Stimulated activated CD4-positive, alpha-beta T cell treated with anti-CD3 and anti-CD28 coated beads, TNF-alpha, amount 100 ng/mL, for 24 hours (primary cell): ENCODE data around the gene PPP1R1B.

Source experiments
- DNase-seq, 3 experiments: peaks; one replicate each; pipeline ENCODE4 v3.0.0-alpha.2; 2020; ENCODE audit warnings: low read depth in 3 of 3

PPP1R1B gene

GRCh38 chr17:39632153-39632941, 5.6 kb downstream of the PPP1R1B start:
- DNase-seq, result no peak

- DNase-seq, result no peak
Measured at GRCh38 chr17:39633570-39634183, 6.9 kb downstream of the PPP1R1B start.

- no peak for DNase-seq
Measured at GRCh38 chr17:39634384-39634871, 7.7 kb downstream of the PPP1R1B start.

GRCh38 chr17:39635614-39636176, 8.9 kb downstream of the PPP1R1B start:
- DNase-seq, result no peak

GRCh38 chr17:39636587-39636926, 9.8 kb downstream of the PPP1R1B start:
- DNase-seq, result no peak

- DNase-seq, result peak; percentile 81 to 93 (median 84)
Measured at GRCh38 chr17:39636927-39637736, 10.4 kb downstream of the PPP1R1B start, which contains the start of gene STARD3. Gene STARD3, plus strand, starts transcription at chr17:39637144. Its CDS starts 16,388 bp downstream, at chr17:39653532.

GRCh38 chr17:39638317-39638716, 11.6 kb downstream of the PPP1R1B start:
- no peak for DNase-seq

- DNase-seq, result no peak
Measured at GRCh38 chr17:39639043-39639442, 12.3 kb downstream of the PPP1R1B start.

GRCh38 chr17:39639566-39640458, 13.1 kb downstream of the PPP1R1B start:
- DNase-seq, result no peak

- no peak for DNase-seq
Measured at GRCh38 chr17:39640591-39641031, 13.9 kb downstream of the PPP1R1B start.

- no peak for DNase-seq
Measured at GRCh38 chr17:39641097-39641496, 14.3 kb downstream of the PPP1R1B start.

GRCh38 chr17:39641883-39642282, 15.1 kb downstream of the PPP1R1B start:
- no peak for DNase-seq

- DNase-seq, result no peak
Measured at GRCh38 chr17:39642291-39643074, 15.7 kb downstream of the PPP1R1B start.

- no peak for DNase-seq
Measured at GRCh38 chr17:39643271-39643670, 16.5 kb downstream of the PPP1R1B start.

GRCh38 chr17:39647256-39647655, 20.5 kb downstream of the PPP1R1B start:
- no peak for DNase-seq

GRCh38 chr17:39648616-39649366, 22.0 kb downstream of the PPP1R1B start:
- DNase-seq, result no peak

GRCh38 chr17:39650121-39650579, 23.4 kb downstream of the PPP1R1B start:
- no peak for DNase-seq

- no peak for DNase-seq
Measured at GRCh38 chr17:39651923-39652586, 25.3 kb downstream of the PPP1R1B start.
